DOHH2 (cell line): ENCODE measurements around the gene PPFIBP2.

Experiments
- EZH2phosphoT487 ChIP-seq: fragments of 200-600 bp; sonication (generic); IDR thresholded peaks from 2 replicates; pipeline ENCODE4 v1.6.1; 2017; ENCODE audit warnings: borderline replicate concordance, mild to moderate bottlenecking, antibody characterized with exemption, low read length, moderate library complexity, mixed read lengths
- TF ChIP-seq, protein P1 (sequence below): fragments of 200-600 bp; sonication (generic); IDR thresholded peaks from one replicate; pipeline ENCODE4 v1.5.1; 2014; ENCODE audit warnings: antibody characterized with exemption, mild to moderate bottlenecking, low read depth, low read length; ENCODE audit not compliant: poor library complexity, severe bottlenecking

- no peak for TF ChIP-seq EZH2phosphoT487
- TF ChIP-seq, protein P1, sequence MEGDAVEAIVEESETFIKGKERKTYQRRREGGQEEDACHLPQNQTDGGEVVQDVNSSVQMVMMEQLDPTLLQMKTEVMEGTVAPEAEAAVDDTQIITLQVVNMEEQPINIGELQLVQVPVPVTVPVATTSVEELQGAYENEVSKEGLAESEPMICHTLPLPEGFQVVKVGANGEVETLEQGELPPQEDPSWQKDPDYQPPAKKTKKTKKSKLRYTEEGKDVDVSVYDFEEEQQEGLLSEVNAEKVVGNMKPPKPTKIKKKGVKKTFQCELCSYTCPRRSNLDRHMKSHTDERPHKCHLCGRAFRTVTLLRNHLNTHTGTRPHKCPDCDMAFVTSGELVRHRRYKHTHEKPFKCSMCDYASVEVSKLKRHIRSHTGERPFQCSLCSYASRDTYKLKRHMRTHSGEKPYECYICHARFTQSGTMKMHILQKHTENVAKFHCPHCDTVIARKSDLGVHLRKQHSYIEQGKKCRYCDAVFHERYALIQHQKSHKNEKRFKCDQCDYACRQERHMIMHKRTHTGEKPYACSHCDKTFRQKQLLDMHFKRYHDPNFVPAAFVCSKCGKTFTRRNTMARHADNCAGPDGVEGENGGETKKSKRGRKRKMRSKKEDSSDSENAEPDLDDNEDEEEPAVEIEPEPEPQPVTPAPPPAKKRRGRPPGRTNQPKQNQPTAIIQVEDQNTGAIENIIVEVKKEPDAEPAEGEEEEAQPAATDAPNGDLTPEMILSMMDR: no peak
Measured at GRCh38 chr11:7677796-7678201, 164.0 kb downstream of the PPFIBP2 start.
